Measurements from ENCODE around the gene BLTP3A. TPM values are rescaled to one million over a fixed set of nuclear protein-coding genes. Genes with fewer than 3 reads are reported as not detected.
"Not testable (repeated sequence)": the region's sequence is repeated elsewhere in the genome, so short reads cannot be mapped to it uniquely, and the experiment has no call there.

BLTP3A gene
- total and polyA plus RNA-seq, 2 of the 8 experiments (the other 6 are each of a cell fraction or from before 2014, with no cell fraction given): 8.5 to 17.2 TPM

- H4K91ac ChIP-seq (replicated peaks; ENCODE audit: insufficient read length, low read length); H2AFZ ChIP-seq (ENCODE audit: low read length); CTCF ChIA-PET (ENCODE audit: partially characterized antibody); H2BK15ac ChIP-seq (ENCODE audit: low read length); H3K14ac ChIP-seq (ENCODE audit: insufficient read length); H2AK5ac ChIP-seq (ENCODE audit: low read depth, low read length); H3K9ac ChIP-seq (replicated peaks in 1 of 4; ENCODE audit: extremely low read depth in 1 of 4, low read depth in 3 of 4, low read length in 3 of 4); H3K23me2 ChIP-seq (ENCODE audit: low read depth, low read length); H3K56ac ChIP-seq (replicated peaks; ENCODE audit: insufficient read length, low read depth, low read length); H2BK5ac ChIP-seq (ENCODE audit: low read depth, low read length); H3K27me3 ChIP-seq (replicated peaks in 1 of 4; ENCODE audit: control insufficient read depth in 3 of 4, extremely low read depth in 1 of 4, insufficient read depth in 3 of 4, low read length in 3 of 4); H2BK120ac ChIP-seq (replicated peaks; ENCODE audit: low read depth, low read length); H3K36me3 ChIP-seq (ENCODE audit: control insufficient read depth in 2 of 4, insufficient read depth in 4 of 4, low read length in 3 of 4); H2BK20ac ChIP-seq (ENCODE audit: low read length); H3K18ac ChIP-seq (ENCODE audit: extremely low read depth, low read length); H2BK12ac ChIP-seq (ENCODE audit: low read depth, low read length); H3K4ac ChIP-seq (replicated peaks; ENCODE audit: insufficient read length, low read depth, low read length); H3K4me1 ChIP-seq (replicated peaks in 1 of 4; ENCODE audit: control insufficient read depth in 3 of 4, insufficient read depth in 4 of 4, low read length in 3 of 4); H3K4me3 ChIP-seq (ENCODE audit: extremely low read depth in 1 of 4, insufficient read depth in 2 of 4, low read depth in 3 of 4, low read length in 4 of 4); H3K79me1 ChIP-seq (ENCODE audit: low read depth, low read length); H3K27ac ChIP-seq (ENCODE audit: low read depth, low read length); H4K20me1 ChIP-seq (replicated peaks in 1 of 2; ENCODE audit: control insufficient read depth in 1 of 2, insufficient read depth in 2 of 2, low read length in 2 of 2); H4K5ac ChIP-seq (ENCODE audit: insufficient read length, low read depth, low read length); H3K79me2 ChIP-seq (ENCODE audit: control insufficient read depth in 1 of 2, insufficient read depth in 2 of 2, low read length in 2 of 2); H3K23ac ChIP-seq (ENCODE audit: insufficient read length); DNase-seq (ENCODE audit: low read depth in 1 of 2, low spot score in 2 of 2); FAIRE-seq; H4K8ac ChIP-seq (ENCODE audit: extremely low read depth, insufficient read depth, low read length); H3K9me3 ChIP-seq (ENCODE audit: insufficient read depth in 2 of 2, low read depth in 1 of 2, low read length in 1 of 2); H3K4me2 ChIP-seq (ENCODE audit: insufficient read depth in 1 of 2, low read depth in 2 of 2, low read length in 2 of 2); POLR2A ChIA-PET (ENCODE audit: partially characterized antibody): not testable (repeated sequence)
- 72% methylated on average over 2 of the region's 2 CpGs; no CpG with 5 or more reads in 1 of the 2 experiments for WGBS, 2 experiments (ENCODE audit: extremely low coverage in 1 of 2, insufficient coverage in 1 of 2, insufficient read length in 1 of 2, insufficient replicate concordance in 2 of 2, low coverage in 1 of 2, low lambda C conversion rate in 2 of 2, missing lambda C conversion rate in 1 of 2)
Observed at GRCh38 chr6:34787152-34787551, 4.7 kb upstream of the BLTP3A start.

Data from H1 (cell line).